Measurements from ENCODE around the gene PDE9A.

DNA sequence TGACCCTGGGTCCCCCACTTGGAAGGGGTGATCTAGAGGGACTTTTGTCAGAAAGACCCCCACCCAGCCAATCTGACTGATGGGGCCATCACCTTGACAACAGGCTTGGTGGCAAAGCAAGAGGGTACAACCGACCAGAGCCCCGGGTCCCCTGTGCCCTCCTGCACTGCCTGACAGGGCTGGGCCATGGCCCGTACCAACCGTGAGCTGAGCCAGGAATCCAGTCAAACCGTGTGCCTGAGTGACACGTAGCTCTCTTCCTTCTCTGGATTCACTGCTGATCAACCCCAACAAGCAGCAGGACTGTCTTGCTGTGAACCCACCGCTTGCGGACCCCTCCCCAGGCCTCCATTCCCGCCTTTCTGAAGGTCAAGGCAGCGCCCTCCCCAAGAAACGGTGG, 27.0 kb downstream of the PDE9A start:
- no peak for TF ChIP-seq POLR2AphosphoS5 (IDR thresholded peaks at IDR 0.05; ENCODE audit: low read depth, low read length)
- no peak for TF ChIP-seq SIN3A (IDR thresholded peaks at IDR 0.05; ENCODE audit: borderline replicate concordance, insufficient read depth, low read length)
- TF ChIP-seq, protein P1, sequence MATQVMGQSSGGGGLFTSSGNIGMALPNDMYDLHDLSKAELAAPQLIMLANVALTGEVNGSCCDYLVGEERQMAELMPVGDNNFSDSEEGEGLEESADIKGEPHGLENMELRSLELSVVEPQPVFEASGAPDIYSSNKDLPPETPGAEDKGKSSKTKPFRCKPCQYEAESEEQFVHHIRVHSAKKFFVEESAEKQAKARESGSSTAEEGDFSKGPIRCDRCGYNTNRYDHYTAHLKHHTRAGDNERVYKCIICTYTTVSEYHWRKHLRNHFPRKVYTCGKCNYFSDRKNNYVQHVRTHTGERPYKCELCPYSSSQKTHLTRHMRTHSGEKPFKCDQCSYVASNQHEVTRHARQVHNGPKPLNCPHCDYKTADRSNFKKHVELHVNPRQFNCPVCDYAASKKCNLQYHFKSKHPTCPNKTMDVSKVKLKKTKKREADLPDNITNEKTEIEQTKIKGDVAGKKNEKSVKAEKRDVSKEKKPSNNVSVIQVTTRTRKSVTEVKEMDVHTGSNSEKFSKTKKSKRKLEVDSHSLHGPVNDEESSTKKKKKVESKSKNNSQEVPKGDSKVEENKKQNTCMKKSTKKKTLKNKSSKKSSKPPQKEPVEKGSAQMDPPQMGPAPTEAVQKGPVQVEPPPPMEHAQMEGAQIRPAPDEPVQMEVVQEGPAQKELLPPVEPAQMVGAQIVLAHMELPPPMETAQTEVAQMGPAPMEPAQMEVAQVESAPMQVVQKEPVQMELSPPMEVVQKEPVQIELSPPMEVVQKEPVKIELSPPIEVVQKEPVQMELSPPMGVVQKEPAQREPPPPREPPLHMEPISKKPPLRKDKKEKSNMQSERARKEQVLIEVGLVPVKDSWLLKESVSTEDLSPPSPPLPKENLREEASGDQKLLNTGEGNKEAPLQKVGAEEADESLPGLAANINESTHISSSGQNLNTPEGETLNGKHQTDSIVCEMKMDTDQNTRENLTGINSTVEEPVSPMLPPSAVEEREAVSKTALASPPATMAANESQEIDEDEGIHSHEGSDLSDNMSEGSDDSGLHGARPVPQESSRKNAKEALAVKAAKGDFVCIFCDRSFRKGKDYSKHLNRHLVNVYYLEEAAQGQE (IDR thresholded peaks at IDR 0.05; ENCODE audit: insufficient read depth in 1 of 2, low read depth in 2 of 2, low read length in 2 of 2) = no peak
- no peak for TF ChIP-seq TAF1 (IDR thresholded peaks at IDR 0.05; ENCODE audit: borderline replicate concordance, insufficient read depth, low read length)
- no peak for TF ChIP-seq FOXP2 (optimal IDR thresholded peaks at IDR 0.05; ENCODE audit: borderline replicate concordance, extremely low read depth, extremely low read length, insufficient read depth)
